HEK293 (cell line): Measurements from ENCODE around the gene PPP1CA.

ENCODE experiments used
- EGR2 ChIP-seq: fragments of 450-650 bp; formaldehyde crosslinking; IDR thresholded peaks from 2 replicates; pipeline ENCODE4 v1.5.1; 2016; ENCODE audit warnings: low read depth, missing biosample characterization, missing genetic modification characterization
- GLI4 ChIP-seq: fragments of 450-650 bp; formaldehyde crosslinking; IDR thresholded peaks from 2 replicates; pipeline ENCODE4 v1.5.1; 2016; ENCODE audit warnings: missing biosample characterization, missing genetic modification characterization
- INSM2 ChIP-seq: fragments of 450-650 bp; formaldehyde crosslinking; IDR thresholded peaks from 2 replicates; pipeline ENCODE4 v1.5.1; 2016; ENCODE audit warnings: missing biosample characterization, missing genetic modification characterization
- KLF17 ChIP-seq: fragments of 450-650 bp; formaldehyde crosslinking; IDR thresholded peaks from 2 replicates; pipeline ENCODE4 v1.5.1; 2016; ENCODE audit warnings: missing biosample characterization, missing genetic modification characterization
- KLF7 ChIP-seq: fragments of 450-650 bp; formaldehyde crosslinking; IDR thresholded peaks from 2 replicates; pipeline ENCODE4 v1.5.1; 2016; ENCODE audit warnings: missing biosample characterization, missing genetic modification characterization, borderline replicate concordance
- MEIS1 ChIP-seq: sonication (generic); formaldehyde crosslinking; IDR thresholded peaks from 2 replicates; pipeline ENCODE4 v1.8.1; 2022; ENCODE audit warnings: missing genetic modification reagents, mild to moderate bottlenecking, borderline replicate concordance
- REPIN1 ChIP-seq: fragments of 450-650 bp; formaldehyde crosslinking; IDR thresholded peaks from 2 replicates; pipeline ENCODE4 v1.5.1; 2017; ENCODE audit warnings: missing biosample characterization, missing genetic modification characterization, low read depth
- REST ChIP-seq: fragments of 450-650 bp; formaldehyde crosslinking; IDR thresholded peaks from 2 replicates; pipeline ENCODE4 v1.5.1; 2016; ENCODE audit warnings: missing biosample characterization, missing genetic modification characterization
- WT1 ChIP-seq: fragments of 450-650 bp; formaldehyde crosslinking; IDR thresholded peaks from 2 replicates; pipeline ENCODE4 v1.5.1; 2016; ENCODE audit warnings: missing biosample characterization, missing genetic modification characterization
- ZBTB10 ChIP-seq: fragments of 450-650 bp; formaldehyde crosslinking; IDR thresholded peaks from 2 replicates; pipeline ENCODE4 v1.5.1; 2016; ENCODE audit warnings: missing biosample characterization, missing genetic modification characterization
- ZBTB17 ChIP-seq: fragments of 450-650 bp; formaldehyde crosslinking; IDR thresholded peaks from 2 replicates; pipeline ENCODE4 v1.5.1; 2016; ENCODE audit warnings: missing biosample characterization, missing genetic modification characterization
- ZFP37 ChIP-seq: fragments of 450-650 bp; formaldehyde crosslinking; IDR thresholded peaks from 2 replicates; pipeline ENCODE4 v1.5.1; 2016; ENCODE audit warnings: missing biosample characterization, missing genetic modification characterization
- ZNF146 ChIP-seq: fragments of 450-650 bp; formaldehyde crosslinking; IDR thresholded peaks from 2 replicates; pipeline ENCODE4 v1.5.1; 2016; ENCODE audit warnings: missing biosample characterization, missing genetic modification characterization
- ZNF2 ChIP-seq: fragments of 450-650 bp; formaldehyde crosslinking; IDR thresholded peaks from 2 replicates; pipeline ENCODE4 v1.5.1; 2016; ENCODE audit warnings: missing biosample characterization, missing genetic modification characterization
- ZNF248 ChIP-seq: fragments of 450-650 bp; formaldehyde crosslinking; IDR thresholded peaks from 2 replicates; pipeline ENCODE4 v1.5.1; 2017; ENCODE audit warnings: missing biosample characterization, missing genetic modification characterization
- ZNF404 ChIP-seq: fragments of 450-650 bp; formaldehyde crosslinking; IDR thresholded peaks from 2 replicates; pipeline ENCODE4 v1.5.1; 2017; ENCODE audit warnings: missing biosample characterization, missing genetic modification characterization
- ZNF521 ChIP-seq: fragments of 450-650 bp; formaldehyde crosslinking; IDR thresholded peaks from 2 replicates; pipeline ENCODE4 v1.5.1; 2017; ENCODE audit warnings: missing biosample characterization, mild to moderate bottlenecking, missing genetic modification characterization
- ZNF580 ChIP-seq: fragments of 450-650 bp; formaldehyde crosslinking; IDR thresholded peaks from 2 replicates; pipeline ENCODE4 v1.5.1; 2016; ENCODE audit warnings: missing biosample characterization, missing genetic modification characterization
- ZNF626 ChIP-seq: fragments of 450-650 bp; sonication (Bioruptor Pico); formaldehyde crosslinking; IDR thresholded peaks from 2 replicates; pipeline ENCODE4 v1.5.1; 2018; ENCODE audit warnings: missing biosample characterization, missing genetic modification characterization, inconsistent platforms
- ZNF654 ChIP-seq: fragments of 450-650 bp; formaldehyde crosslinking; IDR thresholded peaks from 2 replicates; pipeline ENCODE4 v1.5.1; 2016; ENCODE audit warnings: low read depth, missing biosample characterization, missing genetic modification characterization

The PPP1CA gene

GRCh38 chr11:67436459-67437081 lies 34.9 kb upstream of the PPP1CA start (continued):
- TF ChIP-seq KLF7 (tag by site-specific recombination): no peak
- no peak for TF ChIP-seq REPIN1 (tag by site-specific recombination)
- TF ChIP-seq REST: no peak
- TF ChIP-seq ZBTB17: peak; percentile 58; the same call in 1 of the 2 replicates
- TF ChIP-seq ZBTB10 (tag by site-specific recombination): peak; percentile 49; the same call in 1 of the 2 replicates
- peak; percentile 55; the same call in 1 of the 2 replicates for TF ChIP-seq EGR2 (tag by site-specific recombination)
- no peak for TF ChIP-seq MEIS1 (CRISPR knock-in tag)
- TF ChIP-seq ZNF404 (tag by site-specific recombination): no peak
- no peak for TF ChIP-seq ZFP37 (tag by site-specific recombination)
- no peak; the same call in 1 of the 2 replicates for TF ChIP-seq INSM2 (tag by site-specific recombination)
- TF ChIP-seq ZNF580 (tag by site-specific recombination): no peak
- no peak for TF ChIP-seq GLI4 (tag by site-specific recombination)
- peak; percentile 77; the same call in 1 of the 2 replicates for TF ChIP-seq WT1
- TF ChIP-seq ZNF248: no peak
- TF ChIP-seq ZNF521 (tag by site-specific recombination): no peak
- TF ChIP-seq ZNF146 (tag by site-specific recombination): no peak
- TF ChIP-seq KLF17: peak; percentile 83
- no peak for TF ChIP-seq ZNF2 (tag by site-specific recombination)
- no peak for TF ChIP-seq ZNF626 (tag by site-specific recombination)
- no peak for TF ChIP-seq ZNF654 (tag by site-specific recombination)
